Brain microvascular endothelial cell (primary cell): ENCODE measurements around the gene FNDC3B.

ENCODE experiments used
- DNase-seq: peaks from one replicate; pipeline ENCODE4 v3.0.0-alpha.2; 2020
- H3K27ac ChIP-seq: fragments of 250-450 bp; sonication (Bioruptor Pico); 2 replicates; pipeline ENCODE4 v1.5.1; 2020; ENCODE audit warnings: mild to moderate bottlenecking, moderate library complexity
- H3K27me3 ChIP-seq: fragments of 250-450 bp; sonication (Bioruptor Pico); replicated peaks from 2 replicates; pipeline ENCODE4 v1.5.1; 2020; ENCODE audit warnings: mild to moderate bottlenecking
- H3K36me3 ChIP-seq: fragments of 250-450 bp; sonication (Bioruptor Pico); replicated peaks from 2 replicates; pipeline ENCODE4 v1.5.1; 2020; ENCODE audit warnings: mild to moderate bottlenecking
- H3K4me3 ChIP-seq: 2 replicates; pipeline ENCODE4 v1.5.1; 2011; ENCODE audit warnings: low read depth, mild to moderate bottlenecking, control low read depth, low read length, moderate library complexity
- in situ Hi-C: cut with HindIII; loops from 2 replicates; pipeline ENCODE4 v1.10.0; 2017; ENCODE audit warnings: low sequenced_read_pairs, low pct_ligation_motif_present
- TF ChIP-seq, protein P1 (sequence below): IDR thresholded peaks from 2 replicates; pipeline ENCODE4 v1.5.1; 2011; ENCODE audit warnings: low read depth, mild to moderate bottlenecking, moderate library complexity, low read length, control low read depth, inconsistent platforms; ENCODE audit errors: missing control alignments

Gene FNDC3B

DNA sequence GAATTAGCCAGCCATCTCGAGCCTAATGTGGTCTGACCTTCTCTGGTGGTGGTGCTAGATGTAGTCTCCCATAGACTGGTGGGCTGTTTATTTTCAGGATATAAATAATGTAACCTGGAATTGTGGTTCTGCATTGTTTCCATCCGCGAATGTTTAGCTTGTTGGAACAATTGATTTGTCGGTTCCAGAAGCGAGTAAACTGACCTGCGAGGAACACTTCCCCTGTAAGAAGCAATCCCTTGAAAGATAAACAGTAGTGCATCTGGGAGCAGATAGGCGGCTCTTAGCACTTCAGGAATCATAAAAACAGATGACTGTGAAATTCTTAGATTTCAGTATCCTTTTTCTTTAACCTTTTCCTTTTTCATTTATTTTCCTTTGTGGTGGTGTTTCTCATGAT is 251.1 kb downstream of the FNDC3B start:
- no peak overlapping the region for H3K4me3 ChIP-seq
- H3K27me3 ChIP-seq: no peaks in the 10 kb centered on the region
- peaks cover 60% of the 10 kb centered on the region for H3K36me3 ChIP-seq
- DNase-seq: no peak
- H3K27ac ChIP-seq: no peak overlapping the region
- TF ChIP-seq, protein P1, sequence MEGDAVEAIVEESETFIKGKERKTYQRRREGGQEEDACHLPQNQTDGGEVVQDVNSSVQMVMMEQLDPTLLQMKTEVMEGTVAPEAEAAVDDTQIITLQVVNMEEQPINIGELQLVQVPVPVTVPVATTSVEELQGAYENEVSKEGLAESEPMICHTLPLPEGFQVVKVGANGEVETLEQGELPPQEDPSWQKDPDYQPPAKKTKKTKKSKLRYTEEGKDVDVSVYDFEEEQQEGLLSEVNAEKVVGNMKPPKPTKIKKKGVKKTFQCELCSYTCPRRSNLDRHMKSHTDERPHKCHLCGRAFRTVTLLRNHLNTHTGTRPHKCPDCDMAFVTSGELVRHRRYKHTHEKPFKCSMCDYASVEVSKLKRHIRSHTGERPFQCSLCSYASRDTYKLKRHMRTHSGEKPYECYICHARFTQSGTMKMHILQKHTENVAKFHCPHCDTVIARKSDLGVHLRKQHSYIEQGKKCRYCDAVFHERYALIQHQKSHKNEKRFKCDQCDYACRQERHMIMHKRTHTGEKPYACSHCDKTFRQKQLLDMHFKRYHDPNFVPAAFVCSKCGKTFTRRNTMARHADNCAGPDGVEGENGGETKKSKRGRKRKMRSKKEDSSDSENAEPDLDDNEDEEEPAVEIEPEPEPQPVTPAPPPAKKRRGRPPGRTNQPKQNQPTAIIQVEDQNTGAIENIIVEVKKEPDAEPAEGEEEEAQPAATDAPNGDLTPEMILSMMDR: no peak
- in situ Hi-C loops: no loop called here

DNA sequence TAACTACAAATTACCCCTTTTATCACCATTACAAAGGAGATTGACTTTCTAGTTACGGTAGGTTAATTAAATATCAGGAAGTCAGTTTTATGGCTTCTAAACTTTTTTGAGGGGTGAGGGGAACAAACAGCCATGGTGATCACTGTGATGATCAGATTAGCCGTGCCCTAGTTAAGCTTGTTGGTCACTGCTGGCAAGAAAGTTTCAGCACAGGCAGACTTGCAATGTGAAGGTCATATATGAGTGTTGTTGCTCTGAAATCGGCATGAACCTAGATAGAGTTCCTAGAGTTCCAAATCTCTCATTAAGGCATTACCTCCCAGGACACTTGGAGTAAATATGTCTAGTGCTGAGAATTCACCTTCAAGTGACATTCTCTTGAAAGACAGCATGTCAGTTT is 252.3 kb downstream of the FNDC3B start:
- Histone ChIP-seq H3K4me3 (no peak overlapping the region), H3K36me3 (peaks cover 68% of the 10 kb centered on the region), H3K27me3 (no peaks in the 10 kb centered on the region), H3K27ac (no peak overlapping the region)
- no peak for DNase-seq
- TF ChIP-seq, protein P1: no peak
- in situ Hi-C loops: no loop called here

DNA sequence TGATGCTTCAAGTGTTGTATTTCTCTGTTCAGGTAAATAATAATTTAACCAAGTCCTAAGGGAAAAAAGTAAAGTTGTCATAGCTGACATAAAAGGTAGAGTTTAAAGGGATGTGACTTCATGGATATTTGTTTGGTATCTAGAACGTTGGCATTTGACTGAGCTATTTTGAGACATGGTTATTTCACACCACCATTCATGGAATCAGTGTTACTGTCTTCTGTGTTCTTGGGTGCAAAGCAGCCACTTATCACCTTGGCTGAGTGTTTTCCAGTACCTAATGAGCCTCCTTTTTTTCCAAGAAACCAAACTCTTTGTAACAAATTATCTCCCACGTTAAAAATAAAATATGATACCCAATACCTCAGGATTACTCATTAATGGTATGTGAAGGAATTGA is 253.0 kb downstream of the FNDC3B start:
- in situ Hi-C loops: no loop called here
- H3K4me3 ChIP-seq: no peak overlapping the region
- peaks cover 67% of the 10 kb centered on the region for H3K36me3 ChIP-seq
- TF ChIP-seq, protein P1: no peak
- no peak overlapping the region for H3K27ac ChIP-seq
- no peak for DNase-seq
- no peaks in the 10 kb centered on the region for H3K27me3 ChIP-seq

DNA sequence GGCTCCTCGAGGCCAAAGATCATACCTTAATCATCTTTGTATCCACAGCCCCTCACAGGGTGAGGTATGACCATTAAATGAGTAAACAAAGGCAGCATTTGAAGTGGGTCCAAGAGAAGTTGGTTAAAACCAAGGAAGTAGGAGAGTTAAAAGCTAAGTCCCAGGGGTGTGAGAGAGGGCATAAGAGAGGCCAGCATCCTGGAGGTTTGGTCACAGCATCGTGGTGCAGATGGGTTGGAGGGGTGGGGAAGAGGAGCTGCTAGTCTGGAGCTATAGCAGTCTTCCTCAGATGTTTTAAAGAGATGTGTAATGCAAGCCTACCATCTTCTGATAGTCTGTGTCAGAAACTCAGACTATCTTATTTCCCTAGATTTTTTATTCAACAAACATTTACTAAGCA is 253.7 kb downstream of the FNDC3B start:
- in situ Hi-C loops: no loop called here
- no peaks in the 10 kb centered on the region for H3K27me3 ChIP-seq
- H3K27ac ChIP-seq: no peak overlapping the region
- TF ChIP-seq, protein P1: no peak
- no peak overlapping the region for H3K4me3 ChIP-seq
- H3K36me3 ChIP-seq: peaks cover 63% of the 10 kb centered on the region
- DNase-seq: no peak

DNA sequence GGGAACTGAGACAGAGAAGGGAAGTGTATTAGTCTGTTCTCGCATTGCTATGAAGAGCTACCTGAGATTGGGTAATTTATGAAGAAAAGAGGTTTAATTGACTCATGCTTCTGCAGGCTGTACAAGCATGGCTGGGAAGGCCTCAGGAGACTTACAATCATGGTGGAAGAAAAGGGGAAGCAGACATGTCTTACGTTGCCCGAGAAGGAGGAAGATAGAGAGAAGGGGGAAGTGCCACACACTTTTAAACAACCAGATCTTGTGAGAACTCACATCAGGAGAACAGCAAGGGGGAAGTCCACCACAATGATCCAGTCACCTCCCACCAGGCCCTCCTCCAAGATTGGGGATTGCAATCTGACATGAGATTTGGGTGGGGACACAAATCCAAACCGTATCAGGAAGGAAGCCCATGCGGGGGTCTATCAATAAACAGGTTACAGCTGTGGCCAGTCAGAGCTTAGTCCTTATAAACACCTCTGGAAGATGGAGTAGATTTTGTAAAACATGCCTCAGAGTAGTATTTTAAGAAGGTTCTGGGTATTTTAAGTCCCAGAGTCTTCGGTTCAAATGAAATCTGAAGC is 254.9 kb downstream of the FNDC3B start:
- Histone ChIP-seq H3K36me3 (peaks cover 63% of the 10 kb centered on the region), H3K27me3 (no peaks in the 10 kb centered on the region), H3K4me3 (no peak overlapping the region), H3K27ac (no peak overlapping the region)
- in situ Hi-C loops: no loop called here
- TF ChIP-seq, protein P1: no peak
- no peak for DNase-seq
